GM19397 (cell line): Measurements from ENCODE around the gene TRAF5.

ENCODE experiments used
- ATAC-seq: cut with Tn5 transposase; IDR thresholded peaks from one replicate; pipeline ENCODE4 v1.9.1; 2021; ENCODE audit warnings: mild to moderate bottlenecking, moderate library complexity; ENCODE audit not compliant: unreplicated experiment

TRAF5 gene

GRCh38 chr1:211416628-211417323 lies 90.1 kb downstream of the TRAF5 start:
- peak; percentile 36 for ATAC-seq

DNA sequence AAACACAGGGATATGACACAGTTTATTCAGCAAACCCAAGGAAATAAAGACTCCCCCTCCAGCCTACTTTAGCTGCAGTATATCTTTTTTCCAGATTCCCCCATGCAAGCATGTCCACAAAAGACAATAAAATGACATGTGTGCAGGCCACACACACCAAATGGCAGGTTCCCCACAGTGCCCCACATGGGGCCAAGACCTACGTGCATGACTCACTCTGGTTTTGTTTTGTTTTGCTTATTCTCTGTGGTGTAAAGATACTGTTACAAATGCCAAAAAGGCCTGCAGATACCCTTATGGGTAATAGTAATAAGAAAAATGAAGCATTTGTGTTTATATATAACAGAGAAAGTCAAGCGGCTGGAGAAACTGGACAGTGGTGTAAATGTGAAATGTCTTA lies 93.8 kb downstream of the TRAF5 start:
- no peak for ATAC-seq

DNA sequence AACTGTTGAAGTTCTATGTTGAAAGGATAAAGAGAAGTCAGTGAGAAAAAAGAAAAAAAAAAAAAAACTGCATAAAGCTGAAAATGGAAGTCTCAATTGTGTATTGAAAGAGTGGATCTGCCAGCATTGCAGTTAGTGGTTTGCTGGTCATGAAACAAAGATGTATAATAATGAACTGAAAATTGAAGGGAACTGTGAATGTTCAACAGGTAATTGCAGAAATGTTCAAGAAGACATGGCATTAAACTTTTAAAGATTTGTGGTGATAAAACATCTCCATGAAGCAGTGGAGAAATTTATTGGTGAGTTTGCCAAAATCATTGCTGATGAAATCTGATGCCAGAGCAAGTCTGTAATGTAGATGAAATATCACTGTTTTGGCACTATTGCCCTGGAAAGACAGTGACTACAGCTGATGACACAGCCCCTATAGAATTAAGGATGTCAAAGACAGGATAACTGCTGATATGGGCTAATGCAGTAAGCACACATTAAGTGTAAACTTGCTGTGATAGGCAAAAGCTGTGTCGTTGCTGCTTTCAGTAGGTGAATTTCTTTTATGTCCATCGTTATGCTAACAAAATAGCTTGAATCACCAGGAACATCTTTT lies 94.3 kb downstream of the TRAF5 start:
- ATAC-seq: no peak

DNA sequence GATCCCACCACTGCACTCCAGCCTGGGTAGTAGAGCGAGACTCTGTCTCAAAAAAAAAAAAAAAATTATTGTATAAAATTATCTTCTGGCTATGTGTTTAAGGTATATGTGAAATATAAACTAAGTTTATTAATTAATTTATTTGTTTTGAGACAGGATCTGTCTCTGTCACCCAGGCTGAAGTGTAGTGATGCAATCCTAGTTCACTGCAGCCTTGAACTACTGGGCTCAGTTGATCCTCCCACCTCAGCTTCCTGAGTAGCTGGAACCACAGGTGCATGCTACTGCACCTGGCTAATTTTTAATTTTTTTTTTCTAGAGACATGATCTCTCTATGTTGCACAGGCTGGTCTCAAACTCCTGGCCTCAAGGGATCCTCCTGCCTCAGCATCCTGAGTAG lies 97.4 kb downstream of the TRAF5 start:
- no peak for ATAC-seq
